Ovary (tissue), 3 donors: ENCODE results near the gene TNFRSF6B.

Experiments
- CTCF ChIP-seq, 3 donors: fragments of 450-650 bp in 2 of 3; fragments of 200-600 bp in 1 of 3; IDR thresholded peaks; one replicate each; pipeline versions ENCODE4 v1.5.1 to v1.8.0; 2016 to 2022; ENCODE audit warnings: antibody characterized with exemption in 3 of 3, mild to moderate bottlenecking in 1 of 3
- POLR2A ChIP-seq: fragments of 450-650 bp; IDR thresholded peaks from one replicate; pipeline ENCODE4 v1.6.1; 2017; ENCODE audit warnings: antibody characterized with exemption, mild to moderate bottlenecking, moderate library complexity
- donor health status: DM: no; HTN: no; CAD: no.

GRCh38 chr20:63733579-63734081, 37.2 kb downstream of the TNFRSF6B start:
- TF ChIP-seq CTCF (IDR thresholded peaks at IDR 0.05) (no peak), POLR2A (no peak)
